MM.1S (cell line): ENCODE data around the gene FGF12.

ENCODE experiments used
- CTCF ChIP-seq: fragments of 300-600 bp; sonication (generic); IDR thresholded peaks from 2 replicates; pipeline ENCODE4 v1.5.1; 2016; ENCODE audit warnings: antibody characterized with exemption, low read length, mixed read lengths
- EZH2 ChIP-seq: fragments of 300-600 bp; sonication (generic); optimal IDR thresholded peaks from 2 replicates; pipeline ENCODE3; 2017; ENCODE audit warnings: low read depth, mild to moderate bottlenecking, antibody characterized with exemption, low read length, mixed read lengths

DNA sequence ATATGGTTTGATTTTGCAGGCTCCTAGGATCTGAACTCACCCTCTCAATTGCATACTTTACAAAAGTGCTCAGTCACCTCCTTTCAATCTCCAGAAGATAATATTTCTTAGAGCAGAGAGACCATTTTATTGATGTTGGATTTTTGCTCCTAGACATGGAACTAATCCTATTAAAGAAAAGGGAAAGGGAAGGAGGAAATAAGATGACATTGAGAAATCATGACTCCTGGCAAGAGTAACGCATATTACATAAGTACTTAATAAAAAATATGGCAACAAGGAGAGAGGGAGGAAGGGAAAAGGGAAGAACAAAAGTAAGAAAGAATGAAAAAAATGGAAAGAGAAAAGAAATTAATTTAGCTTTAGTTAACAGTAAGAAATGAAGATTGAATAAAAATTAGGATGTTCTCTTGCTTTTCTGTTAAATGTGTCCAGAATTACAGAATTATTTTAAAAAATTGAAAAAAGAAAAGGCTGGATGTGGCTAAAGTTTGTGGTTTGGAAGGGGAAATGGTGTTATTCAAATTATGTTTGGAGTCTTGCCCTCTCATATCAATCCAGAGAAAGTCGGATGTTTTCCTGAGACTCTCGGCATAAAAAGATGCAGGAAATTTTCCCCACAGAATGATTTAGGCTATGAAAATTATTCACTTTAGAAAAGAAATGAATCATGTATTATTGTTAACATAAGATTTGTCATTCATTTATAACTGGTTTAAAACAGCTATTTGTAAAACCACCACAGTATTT lies 474.0 kb downstream of the FGF12 start:
- TF ChIP-seq CTCF (no peak), EZH2 (no peak)
